ENCODE measurements around the gene LLPH.

- no peak for TF ChIP-seq TOX (CRISPR knock-in tag; IDR thresholded peaks at IDR 0.05; ENCODE audit: borderline replicate concordance)
- no peak for TF ChIP-seq ISL1 (CRISPR knock-in tag; IDR thresholded peaks at IDR 0.05)
- no peak for TF ChIP-seq RARB (CRISPR knock-in tag; IDR thresholded peaks at IDR 0.05)
- no peak for TF ChIP-seq PATZ1 (CRISPR knock-in tag; IDR thresholded peaks at IDR 0.05; ENCODE audit: borderline replicate concordance)
- TF ChIP-seq, protein P1, sequence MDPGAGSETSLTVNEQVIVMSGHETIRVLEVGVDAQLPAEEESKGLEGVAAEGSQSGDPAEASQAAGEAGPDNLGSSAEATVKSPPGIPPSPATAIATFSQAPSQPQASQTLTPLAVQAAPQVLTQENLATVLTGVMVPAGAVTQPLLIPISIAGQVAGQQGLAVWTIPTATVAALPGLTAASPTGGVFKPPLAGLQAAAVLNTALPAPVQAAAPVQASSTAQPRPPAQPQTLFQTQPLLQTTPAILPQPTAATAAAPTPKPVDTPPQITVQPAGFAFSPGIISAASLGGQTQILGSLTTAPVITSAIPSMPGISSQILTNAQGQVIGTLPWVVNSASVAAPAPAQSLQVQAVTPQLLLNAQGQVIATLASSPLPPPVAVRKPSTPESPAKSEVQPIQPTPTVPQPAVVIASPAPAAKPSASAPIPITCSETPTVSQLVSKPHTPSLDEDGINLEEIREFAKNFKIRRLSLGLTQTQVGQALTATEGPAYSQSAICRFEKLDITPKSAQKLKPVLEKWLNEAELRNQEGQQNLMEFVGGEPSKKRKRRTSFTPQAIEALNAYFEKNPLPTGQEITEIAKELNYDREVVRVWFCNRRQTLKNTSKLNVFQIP (CRISPR knock-in tag; IDR thresholded peaks at IDR 0.05; ENCODE audit: borderline replicate concordance, low read depth) = no peak
- no peak for TF ChIP-seq ZFP3 (CRISPR knock-in tag; IDR thresholded peaks at IDR 0.05)
Observed at GRCh38 chr12:66083766-66084165, 46.8 kb downstream of the LLPH start.

All from SK-N-SH treated with all-trans-retinoic acid at 6 μM for 48 hours (cell line).